Limb (tissue), 2 donors: Measurements from ENCODE around the gene NRCAM.

Source experiments
- DNase-seq, 2 donors: peaks; one replicate each; pipeline ENCODE4 v3.0.0-alpha.2; 2016; ENCODE audit errors: extremely low spot score in 2 of 2

NRCAM gene

GRCh38 chr7:108251700-108252099, 204.5 kb downstream of the NRCAM start:
- no peak for DNase-seq

DNA sequence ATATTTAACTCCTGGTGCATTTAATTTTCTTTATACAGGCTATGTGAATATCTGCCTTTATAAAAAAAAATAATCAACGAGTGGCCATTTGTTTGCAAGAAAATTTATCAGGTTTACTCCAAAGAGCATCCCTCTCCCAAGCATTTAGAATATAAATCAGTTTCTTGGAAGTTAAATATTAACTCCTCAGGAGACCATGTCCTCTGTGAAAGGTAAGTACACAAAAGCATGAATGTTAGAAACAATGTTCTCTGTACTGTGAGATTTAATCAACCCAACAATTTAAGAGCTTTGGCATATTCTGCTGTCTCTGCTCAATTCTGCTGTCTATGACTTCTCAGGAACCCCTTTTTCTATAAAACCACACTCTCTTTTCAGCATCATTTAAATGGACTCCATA, 206.8 kb downstream of the NRCAM start:
- DNase-seq = no peak

DNA sequence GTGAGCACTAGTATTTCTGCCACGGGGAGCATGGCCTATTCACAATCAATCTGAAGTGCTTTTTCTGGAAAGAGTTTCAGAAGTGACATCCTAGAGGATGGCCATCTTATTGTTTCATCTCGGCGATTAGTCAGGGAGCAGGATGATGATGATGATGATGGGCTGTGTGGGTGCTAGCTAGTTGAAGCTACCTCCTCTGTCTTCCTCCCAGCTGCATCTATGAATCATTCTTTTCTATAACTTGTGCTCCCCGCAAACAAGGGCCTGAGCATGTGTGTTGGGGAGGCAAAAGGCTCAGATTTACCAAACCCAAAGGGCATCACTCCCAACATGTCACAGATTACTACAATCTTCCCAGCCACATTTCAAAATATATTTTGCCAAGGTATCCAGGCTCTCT, 207.4 kb downstream of the NRCAM start:
- no peak for DNase-seq

DNA sequence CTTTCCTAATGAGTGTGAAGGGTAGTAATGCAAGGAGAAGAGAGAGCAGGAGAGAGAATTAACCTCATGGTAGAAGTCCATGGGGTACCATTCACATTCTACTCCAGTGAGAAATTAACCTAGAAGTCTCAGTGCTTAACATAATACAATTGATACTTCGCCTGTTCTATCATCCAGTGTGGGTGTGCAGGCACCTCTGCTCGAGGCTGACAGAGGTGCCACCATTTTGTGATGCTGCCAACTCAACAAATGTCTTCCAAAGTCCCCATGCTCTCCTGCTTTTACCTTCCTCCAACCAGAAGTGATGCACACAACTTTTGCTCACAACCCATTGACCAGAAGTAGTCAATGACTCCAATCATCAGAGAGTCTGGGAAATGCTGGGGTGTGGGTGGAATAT, 207.8 kb downstream of the NRCAM start:
- DNase-seq = no peak

DNA sequence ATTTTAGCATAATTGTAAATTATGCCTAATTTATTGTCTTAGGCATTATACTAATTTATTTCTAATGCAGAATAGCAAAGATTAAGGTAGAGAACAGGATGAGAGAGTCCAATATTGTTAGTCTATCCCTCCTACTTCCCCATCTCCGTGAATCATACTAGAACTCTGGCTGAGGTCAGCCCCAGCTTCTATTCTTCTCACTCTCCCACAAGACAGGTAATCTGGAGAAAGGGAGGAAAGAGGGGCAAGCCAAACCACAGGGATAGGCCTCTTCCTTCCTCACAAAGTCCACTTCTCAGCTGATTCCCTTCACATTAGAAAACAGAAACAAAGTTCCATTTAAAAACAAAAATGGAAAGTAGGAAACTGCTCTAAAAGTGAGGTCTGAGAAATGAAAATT, 208.6 kb downstream of the NRCAM start:
- no peak for DNase-seq

- no peak for DNase-seq
These were observed 209.9 kb downstream of the NRCAM start for GRCh38 chr7:108246227-108246837.

DNA sequence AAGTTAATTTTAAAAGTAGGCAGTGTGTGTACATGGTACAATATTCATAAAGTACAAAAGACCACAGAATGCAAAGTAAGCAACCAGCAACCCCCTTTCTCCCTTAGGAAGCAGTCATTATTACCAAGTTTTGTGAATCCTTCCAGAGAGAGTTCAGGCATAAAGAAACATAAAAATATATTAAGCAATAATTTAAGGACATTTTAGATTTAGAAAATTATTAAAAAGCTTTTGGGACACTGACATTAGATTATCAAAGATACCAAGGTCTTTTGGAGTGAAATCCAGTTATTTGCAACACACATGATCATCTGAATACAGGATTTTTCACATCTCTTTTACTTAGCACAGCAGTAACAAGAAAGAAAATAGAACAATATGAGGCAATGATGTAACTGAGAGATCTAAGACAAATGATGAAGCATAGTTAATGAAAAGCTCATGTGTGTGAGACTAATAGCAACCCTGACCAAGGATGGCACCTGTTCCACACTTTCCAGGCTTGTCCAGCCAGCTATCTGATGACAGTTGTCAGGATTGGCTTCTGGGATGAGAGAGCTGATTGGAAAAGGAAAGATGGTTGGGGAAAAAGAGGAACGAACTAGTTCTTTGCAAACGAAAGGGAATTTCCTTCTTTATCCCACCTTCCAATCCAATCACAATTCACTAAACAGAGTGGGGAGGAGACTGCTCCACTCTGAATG, 210.6 kb downstream of the NRCAM start:
- DNase-seq = no peak

- DNase-seq = no peak
These were observed 212.1 kb downstream of the NRCAM start for GRCh38 chr7:108244110-108244509.

GRCh38 chr7:108239501-108240225, 216.6 kb downstream of the NRCAM start:
- DNase-seq = no peak

- DNase-seq = no peak
These were observed 219.4 kb downstream of the NRCAM start for GRCh38 chr7:108236681-108237415.

DNA sequence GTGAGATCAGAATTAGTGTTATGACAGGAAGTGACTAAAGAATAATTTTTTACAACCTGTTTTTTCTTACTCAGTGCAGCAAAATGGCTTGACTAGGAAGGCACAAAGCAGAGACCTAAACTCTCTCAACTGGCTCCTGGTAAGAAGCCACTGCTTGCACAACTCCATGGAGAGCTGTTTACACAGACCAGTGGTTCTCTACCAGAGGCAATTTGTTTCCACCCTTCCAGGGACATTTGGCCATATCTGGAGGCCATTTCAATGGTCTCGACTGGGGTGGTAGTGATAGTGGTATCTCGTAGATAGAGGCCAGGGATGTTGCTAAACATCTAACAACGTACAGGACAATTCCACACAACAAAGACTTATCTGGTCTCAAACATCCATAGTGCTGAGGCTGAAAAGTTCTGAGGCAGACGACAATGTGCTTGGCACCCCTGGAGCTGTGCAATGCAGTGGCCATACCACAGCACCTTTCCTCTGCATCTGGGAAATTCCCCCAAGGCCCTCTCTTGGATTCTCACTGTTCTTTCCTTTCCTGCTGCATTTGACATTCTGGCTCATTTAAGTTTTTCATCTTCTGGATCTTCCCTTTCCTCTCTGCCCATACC, 220.7 kb downstream of the NRCAM start:
- no peak for DNase-seq

GRCh38 chr7:108234971-108235450, 221.2 kb downstream of the NRCAM start:
- no peak for DNase-seq

GRCh38 chr7:108234281-108234680, 222.0 kb downstream of the NRCAM start:
- no peak for DNase-seq

GRCh38 chr7:108232076-108232475, 224.2 kb downstream of the NRCAM start:
- no peak for DNase-seq

DNA sequence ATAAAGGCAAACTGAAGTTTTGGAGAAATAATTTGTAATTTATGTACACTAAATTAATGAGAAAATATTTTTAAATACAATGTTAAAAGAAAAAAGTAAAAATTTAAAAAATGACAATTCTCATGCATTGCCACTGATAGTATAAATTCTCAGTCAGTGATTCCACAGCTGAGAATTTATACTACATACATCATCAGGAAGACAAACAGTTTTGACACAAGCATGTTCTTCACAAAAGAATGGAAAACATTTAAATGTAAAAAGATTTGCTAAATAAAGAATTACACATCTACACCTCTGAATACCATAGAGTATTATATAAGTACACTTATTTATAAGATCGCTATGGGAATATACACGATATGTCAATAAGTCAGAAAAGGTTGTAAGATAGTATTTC, 225.0 kb downstream of the NRCAM start:
- no peak for DNase-seq

DNA sequence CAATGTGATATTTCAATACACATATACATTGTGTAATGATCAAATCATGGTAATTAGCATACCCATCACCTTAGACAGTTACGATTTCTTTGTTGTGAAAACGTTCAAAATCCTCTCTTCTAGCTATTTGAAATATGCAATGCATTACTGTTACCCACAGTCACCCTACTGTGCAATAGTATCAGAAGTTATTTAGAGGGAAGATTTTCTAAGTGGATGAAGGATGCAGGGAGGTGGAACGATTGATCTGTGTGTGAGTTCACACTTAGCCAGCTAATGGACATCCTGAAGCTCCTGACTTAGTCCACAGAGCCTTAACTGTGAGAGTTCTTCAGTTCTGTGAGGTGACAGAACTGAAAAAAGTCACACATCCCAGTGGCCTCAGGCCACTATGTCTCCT, 228.9 kb downstream of the NRCAM start:
- DNase-seq = no peak

GRCh38 chr7:108226816-108227299, 229.4 kb downstream of the NRCAM start:
- DNase-seq = no peak

DNA sequence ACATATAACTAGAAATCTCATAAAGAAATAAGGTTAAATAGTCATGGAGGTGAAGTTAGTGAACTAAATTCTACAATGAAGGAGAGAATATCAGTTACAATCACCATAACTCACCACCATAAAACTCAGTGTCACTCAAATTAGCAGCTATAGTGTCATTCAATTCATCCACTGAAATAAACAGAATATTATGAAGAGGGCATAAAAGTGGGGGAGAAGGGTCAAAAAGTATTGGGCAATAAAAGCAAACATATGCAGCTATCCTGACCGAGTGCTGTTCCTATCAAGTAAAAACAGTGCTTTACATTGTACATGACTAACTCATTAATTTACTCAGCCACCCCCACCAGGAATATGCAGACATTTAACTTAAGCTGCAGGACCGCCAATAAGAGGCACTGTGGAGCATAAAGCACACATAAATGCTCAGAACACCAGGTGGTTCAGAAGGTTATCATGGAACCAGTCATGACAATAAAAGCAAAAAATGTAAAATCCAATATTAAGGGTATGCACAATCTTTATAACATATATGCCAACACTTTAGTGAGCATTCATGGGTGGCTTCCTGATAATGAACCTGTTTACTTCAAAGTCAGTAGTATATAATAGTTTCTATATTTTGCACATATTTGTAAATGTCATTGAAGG, 230.6 kb downstream of the NRCAM start:
- no peak for DNase-seq

DNA sequence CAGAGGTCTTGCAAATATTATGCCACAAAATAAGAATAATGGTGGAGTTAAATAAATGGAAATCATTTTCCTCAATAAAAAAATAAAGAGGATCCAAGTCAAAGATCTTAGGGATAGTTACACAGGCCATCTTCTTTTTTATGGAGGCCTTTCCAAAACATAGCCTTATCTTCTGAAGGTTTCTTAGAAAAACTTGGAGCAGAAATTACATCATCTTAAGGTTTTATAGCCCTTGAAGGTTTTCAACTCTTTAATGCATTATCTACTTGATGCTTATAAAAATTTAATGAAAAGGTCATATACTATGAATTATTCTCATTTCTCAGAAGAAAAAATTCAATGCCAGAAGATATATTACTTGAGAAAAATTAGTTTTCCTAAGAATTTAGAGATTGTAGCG, 231.8 kb downstream of the NRCAM start:
- no peak for DNase-seq

DNA sequence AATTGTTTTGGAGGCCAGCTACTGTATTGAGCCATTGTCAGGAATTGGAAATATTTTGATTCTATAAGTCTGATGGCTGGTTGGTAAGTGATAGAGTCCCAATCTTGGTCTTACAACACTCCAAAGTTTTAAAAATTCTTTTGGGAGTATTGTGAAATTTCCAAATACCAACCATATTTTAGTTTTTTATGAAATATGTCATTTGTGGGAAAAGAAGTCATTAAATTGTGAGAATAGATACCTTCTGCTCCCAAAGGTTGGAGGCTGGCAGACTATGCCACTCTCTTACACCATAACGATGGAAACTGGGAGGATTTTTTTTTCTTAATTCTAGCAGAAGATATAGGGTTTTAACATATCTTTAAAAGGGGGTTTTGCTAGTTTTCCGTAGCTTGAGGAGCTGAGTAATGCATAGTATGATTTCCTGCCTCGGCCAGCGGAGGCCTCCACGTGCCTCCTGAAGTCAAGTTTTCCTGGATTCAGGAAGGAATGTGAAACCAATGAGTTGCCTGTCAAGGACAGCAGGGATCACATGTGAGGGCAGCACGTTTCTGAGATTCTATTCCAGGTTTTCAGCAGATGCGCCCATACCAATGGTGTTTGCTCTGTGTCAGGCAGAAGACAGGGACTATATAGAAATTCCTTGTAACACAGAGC, 233.9 kb downstream of the NRCAM start:
- DNase-seq = no peak
